Esophagus muscularis mucosa (tissue), 4 donors: ENCODE measurements around the gene GLB1L3. TPM values are rescaled to one million over a fixed set of nuclear protein-coding genes. Genes with fewer than 3 reads are reported as not detected.
"Not testable (repeated sequence)": the region's sequence is repeated elsewhere in the genome, so short reads cannot be mapped to it uniquely, and the experiment has no call there.

Experiments used
- DNase-seq: peaks from one replicate; pipeline ENCODE4 v3.0.0-alpha.2; 2017; ENCODE audit errors: extremely low spot score
- H3K27ac ChIP-seq, 4 donors: fragments of 200-600 bp; sonication (generic); replicated peaks in 1 of 4; 1 replicate in 3 of 4; 2 replicates in 1 of 4; pipeline ENCODE4 v1.5.1; 2016 to 2019; ENCODE audit warnings: mild to moderate bottlenecking in 1 of 4
- H3K27me3 ChIP-seq, 4 donors: fragments of 200-600 bp; sonication (generic); one replicate each; pipeline versions ENCODE4 v1.5.1 to v1.6.0; 2016 to 2019
- H3K36me3 ChIP-seq, 4 donors: fragments of 200-600 bp; sonication (generic); one replicate each; pipeline ENCODE4 v1.5.1; 2016 to 2019
- H3K4me1 ChIP-seq, 4 donors: fragments of 200-600 bp; sonication (generic); one replicate each; pipeline ENCODE4 v1.5.1; 2016 to 2019
- H3K4me3 ChIP-seq, 4 donors: fragments of 200-600 bp; sonication (generic); 1 replicate in 2 of 4; 2 replicates in 2 of 4; pipeline ENCODE4 v1.5.1; 2016 to 2019; ENCODE audit warnings: mild to moderate bottlenecking in 4 of 4, moderate library complexity in 1 of 4
- H3K9me3 ChIP-seq, 4 donors: fragments of 200-600 bp; sonication (generic); 1 replicate in 3 of 4; 2 replicates in 1 of 4; pipeline ENCODE4 v1.5.1; 2016 to 2019
- EP300 ChIP-seq: sonication (generic); formaldehyde crosslinking; IDR thresholded peaks from one replicate; pipeline ENCODE4 v1.6.1; 2017; ENCODE audit warnings: antibody characterized with exemption
- POLR2A ChIP-seq: fragments of 450-650 bp; IDR thresholded peaks from one replicate; pipeline ENCODE4 v1.6.1; 2017; ENCODE audit warnings: antibody characterized with exemption, moderate library complexity, mild to moderate bottlenecking, low read depth
- POLR2AphosphoS5 ChIP-seq, 2 donors: sonication (generic); formaldehyde crosslinking; IDR thresholded peaks; one replicate each; pipeline ENCODE4 v1.6.1; 2017; ENCODE audit warnings: antibody characterized with exemption in 2 of 2
- WGBS: methylation state at CpG from one replicate; pipeline ENCODE4 v1.1.5; 2018; 5-methylcytosine and 5-hydroxymethylcytosine counted together
- intact Hi-C: fragments of 100-400 bp; cut with DNase I; formaldehyde crosslinking; loops from one replicate; pipeline ENCODE4 v1.15.1; 2023
- total RNA-seq, 4 donors: library from RNA; depleted of rRNA; stranded (reverse); fragments of >200 nt; gene quantifications; one replicate each; pipeline versions ENCODE4 v1.1.0 to v1.2.1, GENCODE V29; 2016
- TF ChIP-seq, protein P1 (sequence below), 3 experiments: fragments of 200-600 bp in 2 of 3; fragments of 450-650 bp in 1 of 3; sonication (generic) in 2 of 3; IDR thresholded peaks; one replicate each; pipeline ENCODE4 v1.5.1; 2017 to 2019; ENCODE audit warnings: antibody characterized with exemption in 3 of 3, mild to moderate bottlenecking in 2 of 3, moderate library complexity in 1 of 3

Gene GLB1L3
- total RNA-seq, 4 donors from 2014 or later: 0.29 to 0.42 (median 0.32) TPM; not detected in 1

DNA sequence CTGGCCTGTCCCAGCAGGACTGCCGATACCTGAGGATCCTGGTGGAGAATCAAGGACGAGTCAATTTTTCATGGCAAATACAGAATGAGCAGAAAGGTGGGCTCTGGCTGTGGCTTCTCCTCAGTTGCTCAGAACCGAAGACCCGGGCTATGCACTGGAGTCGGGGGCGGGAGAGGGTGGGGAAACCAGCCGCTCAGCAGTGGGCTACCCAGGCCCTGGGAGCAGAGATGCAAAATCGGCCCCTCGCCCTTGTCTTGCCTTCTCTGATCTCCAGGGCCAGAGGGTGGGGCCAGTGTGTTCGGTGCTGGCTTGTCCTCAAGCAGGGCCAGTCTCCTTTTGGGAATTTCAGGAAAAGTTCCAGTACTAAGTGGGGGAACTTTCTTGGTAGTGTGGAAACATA, 37.2 kb downstream of the GLB1L3 start:
- intact Hi-C loops: no loop called here
- 74% methylated on average over 5 of the region's 10 CpGs for WGBS
- TF ChIP-seq EP300: no peak
- TF ChIP-seq, protein P1, sequence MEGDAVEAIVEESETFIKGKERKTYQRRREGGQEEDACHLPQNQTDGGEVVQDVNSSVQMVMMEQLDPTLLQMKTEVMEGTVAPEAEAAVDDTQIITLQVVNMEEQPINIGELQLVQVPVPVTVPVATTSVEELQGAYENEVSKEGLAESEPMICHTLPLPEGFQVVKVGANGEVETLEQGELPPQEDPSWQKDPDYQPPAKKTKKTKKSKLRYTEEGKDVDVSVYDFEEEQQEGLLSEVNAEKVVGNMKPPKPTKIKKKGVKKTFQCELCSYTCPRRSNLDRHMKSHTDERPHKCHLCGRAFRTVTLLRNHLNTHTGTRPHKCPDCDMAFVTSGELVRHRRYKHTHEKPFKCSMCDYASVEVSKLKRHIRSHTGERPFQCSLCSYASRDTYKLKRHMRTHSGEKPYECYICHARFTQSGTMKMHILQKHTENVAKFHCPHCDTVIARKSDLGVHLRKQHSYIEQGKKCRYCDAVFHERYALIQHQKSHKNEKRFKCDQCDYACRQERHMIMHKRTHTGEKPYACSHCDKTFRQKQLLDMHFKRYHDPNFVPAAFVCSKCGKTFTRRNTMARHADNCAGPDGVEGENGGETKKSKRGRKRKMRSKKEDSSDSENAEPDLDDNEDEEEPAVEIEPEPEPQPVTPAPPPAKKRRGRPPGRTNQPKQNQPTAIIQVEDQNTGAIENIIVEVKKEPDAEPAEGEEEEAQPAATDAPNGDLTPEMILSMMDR (IDR thresholded peaks at IDR 0.05): no peak
- no peak for TF ChIP-seq POLR2A
- no peak for TF ChIP-seq POLR2AphosphoS5 (IDR thresholded peaks at IDR 0.05)
- no peaks in the 10 kb centered on the region for H3K4me1 ChIP-seq
- no peak for DNase-seq
- H3K4me3 ChIP-seq: no peak overlapping the region
- H3K9me3 ChIP-seq: peaks cover 0 to 16% (median 12%) of the 10 kb centered on the region in 4 donors
- H3K27me3 ChIP-seq: peaks cover 0 to 19% (median 0%) of the 10 kb centered on the region in 4 donors
- no peaks in the 10 kb centered on the region for H3K36me3 ChIP-seq
- no peak overlapping the region for H3K27ac ChIP-seq

DNA sequence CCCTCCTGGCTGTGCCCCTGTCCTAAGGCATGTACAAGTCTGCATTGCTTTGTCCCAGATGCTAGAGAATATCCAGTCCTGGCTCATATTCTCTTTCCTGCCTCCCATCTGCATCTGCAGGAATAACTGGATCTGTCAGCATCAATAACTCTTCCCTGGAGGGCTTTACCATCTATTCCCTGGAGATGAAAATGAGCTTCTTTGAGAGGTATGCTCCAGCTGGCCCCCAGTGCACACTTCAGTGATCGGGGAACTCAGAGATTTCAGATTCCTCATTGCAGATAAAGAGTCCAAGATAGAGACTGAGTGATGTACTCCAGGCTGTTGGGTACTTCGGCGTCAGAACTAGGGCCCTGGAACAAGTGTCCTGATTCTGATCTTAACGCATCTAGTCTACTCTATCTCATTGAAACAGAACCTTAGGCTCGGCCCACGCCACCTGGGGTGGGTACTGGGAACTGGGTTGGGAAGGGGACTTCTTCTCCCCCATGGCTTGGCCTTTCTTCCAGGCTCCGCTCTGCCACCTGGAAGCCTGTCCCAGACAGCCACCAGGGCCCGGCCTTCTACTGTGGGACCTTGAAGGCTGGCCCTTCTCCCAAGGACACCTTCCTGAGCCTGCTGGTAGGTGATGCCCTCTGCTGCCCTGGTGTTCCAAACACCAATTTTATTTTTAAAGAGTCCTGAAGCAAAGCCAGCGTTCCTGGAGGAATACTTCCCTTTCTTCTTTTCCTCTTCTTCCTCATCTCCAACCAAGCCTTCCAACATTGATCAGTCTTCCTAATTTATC, 37.8 kb downstream of the GLB1L3 start:
- H3K27ac ChIP-seq: no peak overlapping the region
- H3K27me3 ChIP-seq: peaks cover 0 to 19% (median 0%) of the 10 kb centered on the region in 4 donors
- no peaks in the 10 kb centered on the region for H3K36me3 ChIP-seq
- no peak for DNase-seq
- no peak overlapping the region for H3K4me3 ChIP-seq
- H3K4me1 ChIP-seq: no peaks in the 10 kb centered on the region
- peaks cover 0 to 16% (median 12%) of the 10 kb centered on the region in 4 donors for H3K9me3 ChIP-seq
- intact Hi-C loops: no loop called here
- WGBS: 73% methylated on average over 9 of the region's 9 CpGs
- TF ChIP-seq POLR2A: no peak
- no peak for TF ChIP-seq EP300
- TF ChIP-seq, protein P1 (IDR thresholded peaks at IDR 0.05): no peak
- TF ChIP-seq POLR2AphosphoS5 (IDR thresholded peaks at IDR 0.05): no peak

DNA sequence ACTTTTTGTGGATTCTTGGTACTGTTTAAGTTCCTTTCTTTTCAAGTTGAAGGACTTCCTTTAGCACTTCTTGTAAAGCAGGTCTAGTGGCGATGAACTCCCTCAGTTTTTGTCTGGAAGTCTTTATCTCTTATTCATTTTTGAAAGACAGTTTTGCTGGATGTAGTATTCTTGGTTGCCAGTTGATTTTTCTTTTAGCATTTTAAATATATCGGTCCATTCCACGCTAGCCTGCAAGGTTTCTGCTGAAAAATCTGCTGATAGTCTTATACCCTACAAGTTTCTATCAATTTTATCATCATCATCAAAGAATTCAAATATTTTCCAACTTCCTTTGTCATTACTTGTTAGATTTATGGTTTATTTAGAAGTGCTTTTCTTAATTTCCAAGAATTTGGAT, 40.9 kb downstream of the GLB1L3 start:
- intact Hi-C loops: no loop called here
- Histone ChIP-seq H3K27me3 (peaks cover 0 to 14% (median 0%) of the 10 kb centered on the region in 4 donors), H3K4me3 (no peak overlapping the region), H3K4me1 (no peaks in the 10 kb centered on the region), H3K9me3 (peaks cover 0 to 25% (median 12%) of the 10 kb centered on the region in 4 donors), H3K36me3 (no peaks in the 10 kb centered on the region), H3K27ac (no peak overlapping the region)
- no peak for TF ChIP-seq POLR2AphosphoS5 (IDR thresholded peaks at IDR 0.05)
- no peak for TF ChIP-seq EP300
- TF ChIP-seq POLR2A: no peak
- TF ChIP-seq, protein P1 (IDR thresholded peaks at IDR 0.05): no peak
- DNase-seq: no peak
- WGBS: 93% methylated on average over 3 of the region's 3 CpGs

DNA sequence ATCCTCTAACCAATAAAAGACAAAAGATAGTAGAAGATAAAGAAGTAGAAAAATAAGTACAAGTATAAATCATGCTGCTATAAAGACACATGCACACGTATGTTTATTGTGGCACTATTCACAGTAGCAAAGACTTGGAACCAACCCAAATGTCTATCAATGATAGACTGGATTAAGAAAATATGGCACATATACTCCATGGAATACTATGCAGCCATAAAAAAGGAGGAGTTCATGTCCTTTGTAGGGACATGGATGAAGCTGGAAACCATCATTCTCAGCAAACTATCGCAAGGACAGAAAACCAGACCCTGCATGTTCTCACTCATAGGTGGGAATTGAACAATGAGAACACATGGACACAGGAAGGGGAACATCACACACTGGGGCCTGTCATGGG, 45.2 kb downstream of the GLB1L3 start:
- 84% methylated on average over 2 of the region's 2 CpGs for WGBS
- H3K4me1 ChIP-seq, intact Hi-C loops, H3K27me3 ChIP-seq, H3K4me3 ChIP-seq, DNase-seq, H3K36me3 ChIP-seq, H3K27ac ChIP-seq: not testable (repeated sequence)
- peaks cover 0 to 24% (median 12%) of the 10 kb centered on the region in 4 donors for H3K9me3 ChIP-seq

DNA sequence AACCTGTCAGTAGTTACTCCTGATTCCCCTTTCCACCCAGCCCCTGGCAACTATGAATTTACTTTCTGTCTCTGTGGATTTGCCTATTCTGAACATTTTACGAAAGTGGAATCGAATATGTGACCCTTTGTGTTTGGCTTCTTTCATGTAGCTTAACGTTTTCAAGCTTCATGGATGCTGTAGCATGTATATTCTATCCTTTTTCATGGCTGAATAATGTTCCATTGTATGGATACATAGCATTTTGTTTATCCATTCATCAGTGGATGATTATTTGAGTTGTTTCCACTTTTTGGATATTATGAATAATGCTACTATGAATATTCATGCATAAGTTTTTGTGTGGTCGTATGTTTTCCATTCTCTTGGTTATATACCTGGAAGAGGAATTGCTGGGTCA, 46.4 kb downstream of the GLB1L3 start:
- intact Hi-C loops: no loop called here
- 86% methylated on average over 4 of the region's 4 CpGs for WGBS
- no peak overlapping the region for H3K27ac ChIP-seq

More for the DNA sequence above, 46.4 kb downstream of the GLB1L3 start:
- H3K36me3 ChIP-seq: no peaks in the 10 kb centered on the region
- peaks cover 0 to 12% (median 2%) of the 10 kb centered on the region in 4 donors for H3K9me3 ChIP-seq
- no peaks in the 10 kb centered on the region for H3K27me3 ChIP-seq
- H3K4me3 ChIP-seq: no peak overlapping the region
- H3K4me1 ChIP-seq: no peaks in the 10 kb centered on the region
- TF ChIP-seq, protein P1 (IDR thresholded peaks at IDR 0.05): no peak
- no peak for TF ChIP-seq EP300
- TF ChIP-seq POLR2AphosphoS5 (IDR thresholded peaks at IDR 0.05): no peak
- TF ChIP-seq POLR2A: no peak
- no peak for DNase-seq
